Measurements from ENCODE around the gene ULK4. TPM values are rescaled to one million over a fixed set of nuclear protein-coding genes. Genes with fewer than 3 reads are reported as not detected.
"Not testable (repeated sequence)": the region's sequence is repeated elsewhere in the genome, so short reads cannot be mapped to it uniquely, and the experiment has no call there.

ULK4 gene
- total RNA-seq, 1 experiment from 2014 or later = 8.7 TPM

GRCh38 chr3:41394896-41395295 lies 567.0 kb downstream of the ULK4 start:
- Histone ChIP-seq H3K36me3 (ENCODE audit: low read depth) (no peaks in the 10 kb centered on the region), H3K4me3 (no peak overlapping the region), H3K9me2 (ENCODE audit: insufficient read depth) (no peaks in the 10 kb centered on the region; the same call in 1 of the 2 replicates), H2AFZ (no peak overlapping the region), H3K4me2 (no peak overlapping the region), H3K27me3 (ENCODE audit: insufficient read depth, low read depth) (no peaks in the 10 kb centered on the region), H3K9me3 (ENCODE audit: insufficient read depth, low read depth) (no peaks in the 10 kb centered on the region), H3K79me2 (ENCODE audit: low read depth) (no peaks in the 10 kb centered on the region), H3K4me1 (replicated peaks; ENCODE audit: insufficient read depth) (no peaks in the 10 kb centered on the region), H3F3A (ENCODE audit: insufficient read depth, low read depth) (no peaks in the 10 kb centered on the region), H3K27ac (no peak overlapping the region), H4K20me1 (ENCODE audit: insufficient read depth) (no peaks in the 10 kb centered on the region)
- POLR2A ChIA-PET (ENCODE audit: unreplicated experiment) = no interaction called here
- no TSS peak for BruUV-seq (replicated peaks)
- intact Hi-C loops (cut with micrococcal nuclease; ENCODE audit: unreplicated experiment) = no loop called here
- DNase-seq = no peak
- TF ChIP-seq EZH2 (IDR thresholded peaks at IDR 0.05; ENCODE audit: low read depth) (no peak), CTCF (conservative IDR thresholded peaks at IDR 0.05) (no peak)
- CTCF ChIA-PET = no interaction called here

- intact Hi-C loops (cut with micrococcal nuclease; ENCODE audit: unreplicated experiment); CTCF ChIA-PET: not testable (repeated sequence)
These were observed 591.0 kb downstream of the ULK4 start for GRCh38 chr3:41370765-41371535.

GRCh38 chr3:41370307-41370706 lies 591.6 kb downstream of the ULK4 start:
- H3K9me2 ChIP-seq (ENCODE audit: insufficient read depth) = no peaks in the 10 kb centered on the region
- no peaks in the 10 kb centered on the region for H3K9me3 ChIP-seq (ENCODE audit: insufficient read depth, low read depth)
- H3K27me3 ChIP-seq (ENCODE audit: insufficient read depth, low read depth) = no peaks in the 10 kb centered on the region
- CTCF ChIA-PET = no interaction called here
- no TSS peak for BruUV-seq (replicated peaks)
- TF ChIP-seq CTCF (conservative IDR thresholded peaks at IDR 0.05) (no peak), EZH2 (IDR thresholded peaks at IDR 0.05; ENCODE audit: low read depth) (no peak)
- no peak overlapping the region for H2AFZ ChIP-seq
- no peak overlapping the region for H3K4me3 ChIP-seq
- no peak for DNase-seq
- POLR2A ChIA-PET (ENCODE audit: unreplicated experiment) = no interaction called here
- no peaks in the 10 kb centered on the region for H3K36me3 ChIP-seq (ENCODE audit: low read depth)
- no peaks in the 10 kb centered on the region for H3F3A ChIP-seq (ENCODE audit: insufficient read depth, low read depth)
- intact Hi-C loops (cut with micrococcal nuclease; ENCODE audit: unreplicated experiment) = no loop called here
- no peak overlapping the region for H3K27ac ChIP-seq
- H3K79me2 ChIP-seq (ENCODE audit: low read depth) = no peaks in the 10 kb centered on the region
- H3K4me2 ChIP-seq = no peak overlapping the region
- H3K4me1 ChIP-seq (replicated peaks; ENCODE audit: insufficient read depth) = no peaks in the 10 kb centered on the region
- no peaks in the 10 kb centered on the region for H4K20me1 ChIP-seq (ENCODE audit: insufficient read depth)

More at GRCh38 chr3:41370765-41371535, 591.0 kb downstream of the ULK4 start:
- BruUV-seq (replicated peaks); H3K27me3 ChIP-seq (ENCODE audit: insufficient read depth, low read depth); H3K9me3 ChIP-seq (ENCODE audit: insufficient read depth, low read depth); H3K27ac ChIP-seq; H3K4me3 ChIP-seq; DNase-seq; POLR2A ChIA-PET (ENCODE audit: unreplicated experiment); H4K20me1 ChIP-seq (ENCODE audit: insufficient read depth); H3F3A ChIP-seq (ENCODE audit: insufficient read depth, low read depth); H3K79me2 ChIP-seq (ENCODE audit: low read depth); H3K9me2 ChIP-seq (ENCODE audit: insufficient read depth); H3K36me3 ChIP-seq (ENCODE audit: low read depth); H2AFZ ChIP-seq; H3K4me2 ChIP-seq; H3K4me1 ChIP-seq (replicated peaks; ENCODE audit: insufficient read depth): not testable (repeated sequence)

GRCh38 chr3:41369838-41370237 lies 592.1 kb downstream of the ULK4 start:
- no peaks in the 10 kb centered on the region for H3K36me3 ChIP-seq (ENCODE audit: low read depth)
- intact Hi-C loops (cut with micrococcal nuclease; ENCODE audit: unreplicated experiment) = no loop called here
- DNase-seq = no peak
- no peaks in the 10 kb centered on the region for H3K9me3 ChIP-seq (ENCODE audit: insufficient read depth, low read depth)
- TF ChIP-seq EZH2 (IDR thresholded peaks at IDR 0.05; ENCODE audit: low read depth) (no peak), CTCF (conservative IDR thresholded peaks at IDR 0.05) (no peak)
- H3K27ac ChIP-seq = no peak overlapping the region
- H3K4me3 ChIP-seq = no peak overlapping the region
- H2AFZ ChIP-seq = no peak overlapping the region
- CTCF ChIA-PET = interaction anchor here (0.8 kb wide), 1 partner anchor 1025 kb away, joined by 3 read pairs; no protein-coding TSS in a partner anchor
- no peaks in the 10 kb centered on the region for H3K79me2 ChIP-seq (ENCODE audit: low read depth)
- POLR2A ChIA-PET (ENCODE audit: unreplicated experiment) = no interaction called here
- no peaks in the 10 kb centered on the region for H4K20me1 ChIP-seq (ENCODE audit: insufficient read depth)
- no peaks in the 10 kb centered on the region for H3K27me3 ChIP-seq (ENCODE audit: insufficient read depth, low read depth)
- H3K4me1 ChIP-seq (replicated peaks; ENCODE audit: insufficient read depth) = no peaks in the 10 kb centered on the region
- H3K9me2 ChIP-seq (ENCODE audit: insufficient read depth) = no peaks in the 10 kb centered on the region
- no peaks in the 10 kb centered on the region for H3F3A ChIP-seq (ENCODE audit: insufficient read depth, low read depth)
- no TSS peak for BruUV-seq (replicated peaks)
- no peak overlapping the region for H3K4me2 ChIP-seq
